Measurements from ENCODE around the gene GNAT2. TPM values are rescaled to one million over a fixed set of nuclear protein-coding genes. Genes with fewer than 3 reads are reported as not detected.

GNAT2 gene
- total RNA-seq, 1 donor from 2014 or later, result 0.26 TPM

DNA sequence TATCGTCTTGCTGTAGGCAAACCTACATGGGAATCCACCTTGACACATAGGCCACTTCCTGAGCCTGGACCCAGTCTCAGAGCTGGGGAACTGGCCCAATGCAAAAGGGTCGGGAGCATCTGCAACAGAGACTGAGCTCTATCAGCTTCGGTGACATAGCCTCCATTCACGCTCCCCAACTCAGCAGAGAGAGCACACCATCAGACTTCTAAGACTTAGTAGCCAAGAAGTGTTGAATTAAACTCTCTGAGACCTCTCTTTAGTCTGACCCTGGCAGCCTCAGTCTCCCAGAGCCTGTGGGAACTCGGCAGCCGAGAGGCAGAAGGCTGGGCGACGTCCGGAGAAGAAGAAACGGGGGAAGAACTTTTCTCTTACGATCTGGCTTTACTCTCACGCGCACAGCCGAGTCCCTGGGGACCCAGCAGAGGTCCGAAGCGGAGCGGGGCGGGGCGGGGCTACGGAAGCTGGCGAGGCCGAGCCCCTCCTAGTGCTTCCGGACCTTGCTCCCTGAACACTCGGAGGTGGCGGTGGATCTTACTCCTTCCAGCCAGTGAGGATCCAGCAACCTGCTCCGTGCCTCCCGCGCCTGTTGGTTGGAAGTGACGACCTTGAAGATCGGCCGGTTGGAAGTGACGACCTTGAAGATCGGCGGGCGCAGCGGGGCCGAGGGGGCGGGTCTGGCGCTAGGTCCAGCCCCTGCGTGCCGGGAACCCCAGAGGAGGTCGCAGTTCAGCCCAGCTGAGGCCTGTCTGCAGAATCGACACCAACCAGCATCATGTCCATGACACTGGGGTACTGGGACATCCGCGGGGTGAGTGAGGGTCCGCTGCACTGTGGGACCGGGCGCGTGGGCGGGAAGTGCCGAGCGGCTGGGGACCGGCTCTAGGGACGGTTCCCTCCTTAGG lies 36.5 kb upstream of the GNAT2 start, which contains the start of gene GSTM4:
Gene GSTM4, plus strand, starts transcription at position 485 of the 905 bp plus-strand sequence. Its CDS starts 291 bp downstream, at position 776.
- DNase-seq (ENCODE audit: low read depth), result peak; percentile 25
- TF ChIP-seq, protein P1, sequence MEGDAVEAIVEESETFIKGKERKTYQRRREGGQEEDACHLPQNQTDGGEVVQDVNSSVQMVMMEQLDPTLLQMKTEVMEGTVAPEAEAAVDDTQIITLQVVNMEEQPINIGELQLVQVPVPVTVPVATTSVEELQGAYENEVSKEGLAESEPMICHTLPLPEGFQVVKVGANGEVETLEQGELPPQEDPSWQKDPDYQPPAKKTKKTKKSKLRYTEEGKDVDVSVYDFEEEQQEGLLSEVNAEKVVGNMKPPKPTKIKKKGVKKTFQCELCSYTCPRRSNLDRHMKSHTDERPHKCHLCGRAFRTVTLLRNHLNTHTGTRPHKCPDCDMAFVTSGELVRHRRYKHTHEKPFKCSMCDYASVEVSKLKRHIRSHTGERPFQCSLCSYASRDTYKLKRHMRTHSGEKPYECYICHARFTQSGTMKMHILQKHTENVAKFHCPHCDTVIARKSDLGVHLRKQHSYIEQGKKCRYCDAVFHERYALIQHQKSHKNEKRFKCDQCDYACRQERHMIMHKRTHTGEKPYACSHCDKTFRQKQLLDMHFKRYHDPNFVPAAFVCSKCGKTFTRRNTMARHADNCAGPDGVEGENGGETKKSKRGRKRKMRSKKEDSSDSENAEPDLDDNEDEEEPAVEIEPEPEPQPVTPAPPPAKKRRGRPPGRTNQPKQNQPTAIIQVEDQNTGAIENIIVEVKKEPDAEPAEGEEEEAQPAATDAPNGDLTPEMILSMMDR (IDR thresholded peaks at IDR 0.05; ENCODE audit: insufficient read depth, low read length, severe bottlenecking), result peak; percentile 11
- H3K36me3 ChIP-seq (ENCODE audit: control insufficient read depth, insufficient read depth, low read length), result no peaks in the 10 kb centered on the region
- peak within 1 kb of the TSS; percentile 55 for H3K4me3 ChIP-seq (ENCODE audit: low read depth, low read length)
- FAIRE-seq, result no peak
- no peaks in the 10 kb centered on the region for H3K27me3 ChIP-seq (ENCODE audit: control insufficient read depth, insufficient read depth, low read length)

DNA sequence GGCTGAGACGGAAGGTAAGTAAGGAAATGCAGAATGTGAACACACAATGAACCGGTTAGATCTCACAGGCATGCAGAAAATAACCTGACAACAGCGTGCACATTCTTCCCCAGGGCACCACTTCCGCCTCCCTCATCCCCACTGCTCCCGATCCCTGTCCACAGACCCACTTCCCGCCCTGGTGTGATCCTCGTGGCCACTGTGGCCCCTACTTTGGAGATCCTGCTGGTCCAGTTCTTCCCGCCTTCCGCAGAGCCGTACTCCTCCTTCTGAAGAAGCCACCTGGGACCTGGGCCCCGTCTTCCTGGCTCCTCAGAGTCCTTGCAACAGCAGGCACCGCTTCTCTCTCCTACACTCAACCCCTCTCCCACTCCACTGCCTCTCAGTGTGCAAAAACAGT lies 35.1 kb upstream of the GNAT2 start:
- Histone ChIP-seq H3K4me3 (ENCODE audit: low read depth, low read length) (no peak overlapping the region), H3K27me3 (ENCODE audit: control insufficient read depth, insufficient read depth, low read length) (no peaks in the 10 kb centered on the region), H3K36me3 (ENCODE audit: control insufficient read depth, insufficient read depth, low read length) (no peaks in the 10 kb centered on the region)
- FAIRE-seq, result no peak
- TF ChIP-seq, protein P1 (IDR thresholded peaks at IDR 0.05; ENCODE audit: insufficient read depth, low read length, severe bottlenecking), result no peak
- DNase-seq (ENCODE audit: low read depth), result no peak

DNA sequence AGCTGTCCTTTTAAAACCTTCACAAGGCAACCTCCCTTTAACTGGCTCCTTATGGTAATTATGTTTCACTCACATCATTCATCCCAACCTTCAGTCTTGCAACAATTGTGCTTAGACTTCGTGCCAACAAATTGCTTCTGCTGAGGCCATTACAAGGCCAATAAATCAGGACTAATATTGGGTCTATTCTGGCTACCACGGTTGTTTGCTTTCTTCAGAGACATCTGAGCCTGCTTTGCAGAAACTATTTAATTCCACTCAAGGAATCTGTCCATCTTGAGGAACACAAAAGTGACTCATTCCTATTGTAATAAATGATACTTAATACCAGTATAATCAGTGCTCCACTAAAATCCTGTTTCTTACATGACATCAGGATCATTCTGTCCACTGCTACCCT lies 33.9 kb upstream of the GNAT2 start:
- DNase-seq (ENCODE audit: low read depth) (no peak), FAIRE-seq (no peak)
- no peaks in the 10 kb centered on the region for H3K36me3 ChIP-seq (ENCODE audit: control insufficient read depth, insufficient read depth, low read length)
- TF ChIP-seq, protein P1 (IDR thresholded peaks at IDR 0.05; ENCODE audit: insufficient read depth, low read length, severe bottlenecking), result no peak
- no peak overlapping the region for H3K4me3 ChIP-seq (ENCODE audit: low read depth, low read length)
- H3K27me3 ChIP-seq (ENCODE audit: control insufficient read depth, insufficient read depth, low read length), result no peaks in the 10 kb centered on the region

DNA sequence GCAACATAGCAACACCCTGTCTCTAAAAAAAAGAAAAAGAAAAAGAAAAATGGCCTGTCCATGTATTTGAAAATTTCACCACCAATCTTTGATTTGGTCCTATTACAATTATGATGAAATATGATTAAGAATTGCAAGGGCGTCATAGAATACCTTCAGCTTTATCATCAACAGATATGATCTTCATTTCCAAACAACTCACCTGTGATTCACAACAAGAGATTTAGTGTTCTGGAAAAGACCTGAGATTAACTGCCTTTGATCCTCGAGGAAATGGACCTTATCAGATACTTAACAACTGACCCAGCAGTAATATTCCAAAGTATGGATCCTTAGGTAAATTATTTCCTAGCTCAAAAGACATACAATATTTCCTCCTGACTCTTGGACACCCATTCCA lies 33.0 kb upstream of the GNAT2 start:
- H3K27me3 ChIP-seq (ENCODE audit: control insufficient read depth, insufficient read depth, low read length), result no peaks in the 10 kb centered on the region
- H3K4me3 ChIP-seq (ENCODE audit: low read depth, low read length), result no peak overlapping the region
- no peak for DNase-seq (ENCODE audit: low read depth)
- FAIRE-seq, result no peak
- no peaks in the 10 kb centered on the region for H3K36me3 ChIP-seq (ENCODE audit: control insufficient read depth, insufficient read depth, low read length)
- TF ChIP-seq, protein P1 (IDR thresholded peaks at IDR 0.05; ENCODE audit: insufficient read depth, low read length, severe bottlenecking), result no peak

DNA sequence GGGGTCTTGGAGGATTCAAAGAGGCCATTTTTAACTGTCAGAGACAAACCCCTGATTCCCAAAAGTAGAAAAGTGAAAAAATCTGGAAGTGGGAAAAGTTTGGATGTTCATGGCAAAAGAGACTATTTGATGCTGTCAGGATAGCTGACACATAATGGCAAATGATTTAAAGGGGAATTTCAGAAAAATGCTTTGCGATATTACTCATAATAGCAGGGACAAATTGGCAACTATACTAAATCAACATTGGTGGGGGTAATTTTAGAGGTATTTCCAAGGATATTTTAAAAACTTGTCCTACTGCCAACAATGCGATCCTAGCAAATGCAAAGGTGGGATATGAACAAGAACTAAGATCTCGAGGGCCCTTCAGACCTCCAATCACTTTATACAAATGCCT lies 31.2 kb upstream of the GNAT2 start:
- Histone ChIP-seq H3K36me3 (ENCODE audit: control insufficient read depth, insufficient read depth, low read length) (no peaks in the 10 kb centered on the region), H3K4me3 (ENCODE audit: low read depth, low read length) (no peak overlapping the region), H3K27me3 (ENCODE audit: control insufficient read depth, insufficient read depth, low read length) (no peaks in the 10 kb centered on the region)
- FAIRE-seq (no peak), DNase-seq (ENCODE audit: low read depth) (peak; percentile 15)
- TF ChIP-seq, protein P1 (IDR thresholded peaks at IDR 0.05; ENCODE audit: insufficient read depth, low read length, severe bottlenecking), result no peak
